Fibroblast of lung (primary cell): ENCODE data around the gene DOHH.

Experiments
- CTCF ChIP-seq, 2 donors: IDR thresholded peaks in 1 of 2; conservative IDR thresholded peaks in 1 of 2; 1 replicate in 1 of 2; 2 replicates in 1 of 2; pipeline ENCODE4 v1.5.1; 2011 to 2012; ENCODE audit warnings: low read length in 2 of 2, control low read depth in 1 of 2, inconsistent platforms in 1 of 2, low read depth in 1 of 2, mild to moderate bottlenecking in 1 of 2
- EZH2 ChIP-seq: IDR thresholded peaks from 2 replicates; pipeline ENCODE4 v1.5.1; 2012; ENCODE audit warnings: low read length, control low read depth, mild to moderate bottlenecking; ENCODE audit errors: missing control alignments

GRCh38 chr19:3508771-3509535, 8.5 kb upstream of the DOHH start:
- TF ChIP-seq EZH2 (no peak), CTCF (conservative IDR thresholded peaks at IDR 0.05 in 1 of 2, IDR thresholded peaks at IDR 0.05 in 1 of 2; ENCODE audit: low read depth in 1 of 2, low read length in 2 of 2) (no peak)
